Hepatocyte (in vitro differentiated cells): ENCODE measurements around the gene POU2F1. TPM values are rescaled to one million over a fixed set of nuclear protein-coding genes. Genes with fewer than 3 reads are reported as not detected.

Source experiments
- DNase-seq: peaks from one replicate; pipeline ENCODE4 v3.0.0-alpha.2; 2016; ENCODE audit warnings: low spot score
- H2AFZ ChIP-seq: fragments of 200-600 bp; sonication (generic); 2 replicates; pipeline ENCODE4 v1.6.0; 2016; ENCODE audit warnings: antibody characterized with exemption, mild to moderate bottlenecking
- H3K27ac ChIP-seq: fragments of 200-600 bp; sonication (generic); 2 replicates; pipeline ENCODE4 v1.5.1; 2016; ENCODE audit warnings: mild to moderate bottlenecking
- H3K27me3 ChIP-seq: fragments of 200-600 bp; sonication (generic); 2 replicates; pipeline ENCODE4 v1.6.1; 2016
- H3K36me3 ChIP-seq: fragments of 200-600 bp; sonication (generic); replicated peaks from 2 replicates; pipeline ENCODE4 v1.5.1; 2016; ENCODE audit warnings: low read depth; ENCODE audit not compliant: insufficient read depth
- H3K4me1 ChIP-seq: fragments of 200-600 bp; sonication (generic); 2 replicates; pipeline ENCODE4 v1.5.1; 2016; ENCODE audit warnings: mild to moderate bottlenecking, moderate library complexity; ENCODE audit not compliant: insufficient read depth
- H3K4me2 ChIP-seq: fragments of 200-600 bp; sonication (generic); 2 replicates; pipeline ENCODE4 v1.6.0; 2016
- H3K4me3 ChIP-seq: fragments of 200-600 bp; sonication (generic); 2 replicates; pipeline ENCODE4 v1.5.1; 2016; ENCODE audit warnings: mild to moderate bottlenecking
- H3K79me2 ChIP-seq: fragments of 200-600 bp; sonication (generic); 2 replicates; pipeline ENCODE4 v1.6.0; 2017; ENCODE audit warnings: mild to moderate bottlenecking
- H3K9me2 ChIP-seq: fragments of 200-600 bp; sonication (generic); replicated peaks from 2 replicates; pipeline ENCODE4 v1.6.0; 2017; ENCODE audit warnings: mild to moderate bottlenecking; ENCODE audit not compliant: insufficient read depth
- H3K9me3 ChIP-seq: fragments of 200-600 bp; sonication (generic); 2 replicates; pipeline ENCODE4 v1.5.1; 2016; ENCODE audit warnings: low read depth, mild to moderate bottlenecking
- H4K20me1 ChIP-seq: fragments of 200-600 bp; sonication (generic); 2 replicates; pipeline ENCODE4 v1.6.0; 2016; ENCODE audit warnings: mild to moderate bottlenecking; ENCODE audit not compliant: insufficient read depth, poor library complexity, severe bottlenecking
- CTCF ChIP-seq: fragments of 200-600 bp; sonication (generic); IDR thresholded peaks from 2 replicates; pipeline ENCODE4 v1.5.1; 2016; ENCODE audit warnings: antibody characterized with exemption, mild to moderate bottlenecking; ENCODE audit not compliant: poor library complexity
- EZH2 ChIP-seq: fragments of 200-600 bp; sonication (generic); IDR thresholded peaks from 2 replicates; pipeline ENCODE4 v1.6.1; 2016; ENCODE audit warnings: antibody characterized with exemption, mild to moderate bottlenecking, borderline replicate concordance
- EZH2phosphoT487 ChIP-seq: fragments of 200-600 bp; sonication (generic); IDR thresholded peaks from one replicate; pipeline ENCODE4 v1.6.1; 2018; ENCODE audit warnings: antibody characterized with exemption, mild to moderate bottlenecking, low read depth, moderate library complexity; ENCODE audit not compliant: unreplicated experiment, severe bottlenecking
- WGBS: methylation state at CpG from one replicate; pipeline ENCODE4 v1.1.6; 2016; ENCODE audit warnings: low lambda C conversion rate; ENCODE audit errors: missing lambda C conversion rate; 5-methylcytosine and 5-hydroxymethylcytosine counted together
- polyA plus RNA-seq: library from polyadenylated mRNA; unstranded; fragments of >200 nt; fragmentation: Nextera tagmentation; extraction: Ambion mirVana; gene quantifications from 2 replicates; pipeline ENCODE4 v1.2.1, GENCODE V29; 2016
- total RNA-seq: library from RNA; depleted of rRNA; stranded (reverse); fragments of >200 nt; gene quantifications from 2 replicates; pipeline ENCODE4 v1.2.3, GENCODE V29; 2014

The POU2F1 gene
- total and polyA plus RNA-seq, 2 experiments from 2014 or later, result 11.9 to 14.5 TPM

GRCh38 chr1:167419245-167419644 is 198.6 kb downstream of the POU2F1 start:
- no peak overlapping the region for H2AFZ ChIP-seq
- H3K27ac ChIP-seq, result no peak overlapping the region
- no peak for TF ChIP-seq EZH2phosphoT487
- TF ChIP-seq CTCF, result no peak
- TF ChIP-seq EZH2, result no peak
- H4K20me1 ChIP-seq, result no peaks in the 10 kb centered on the region
- no peaks in the 10 kb centered on the region for H3K79me2 ChIP-seq
- no peak overlapping the region for H3K4me2 ChIP-seq
- no peaks in the 10 kb centered on the region for H3K4me1 ChIP-seq
- no peaks in the 10 kb centered on the region for H3K36me3 ChIP-seq
- H3K27me3 ChIP-seq, result no peaks in the 10 kb centered on the region
- no peak for DNase-seq
- no peak overlapping the region for H3K4me3 ChIP-seq
- no peaks in the 10 kb centered on the region for H3K9me3 ChIP-seq
- H3K9me2 ChIP-seq, result no peaks in the 10 kb centered on the region

GRCh38 chr1:167420510-167420909 is 199.8 kb downstream of the POU2F1 start:
- Histone ChIP-seq H4K20me1 (no peaks in the 10 kb centered on the region), H3K79me2 (no peaks in the 10 kb centered on the region), H3K36me3 (no peaks in the 10 kb centered on the region), H3K4me2 (no peak overlapping the region), H2AFZ (no peak overlapping the region), H3K4me1 (no peaks in the 10 kb centered on the region), H3K27me3 (no peaks in the 10 kb centered on the region), H3K9me2 (no peaks in the 10 kb centered on the region), H3K27ac (no peak overlapping the region), H3K9me3 (no peaks in the 10 kb centered on the region), H3K4me3 (no peak overlapping the region)
- no peak for TF ChIP-seq EZH2
- TF ChIP-seq CTCF, result no peak
- no peak for TF ChIP-seq EZH2phosphoT487
- DNase-seq, result no peak
- WGBS, result 63% methylated on average over 3 of the region's 3 CpGs

- H3K79me2 ChIP-seq, result no peaks in the 10 kb centered on the region
- no peak overlapping the region for H3K27ac ChIP-seq
- no peak overlapping the region for H2AFZ ChIP-seq
- H3K4me1 ChIP-seq, result no peaks in the 10 kb centered on the region
- no peaks in the 10 kb centered on the region for H4K20me1 ChIP-seq
- H3K4me2 ChIP-seq, result no peak overlapping the region
- no peaks in the 10 kb centered on the region for H3K27me3 ChIP-seq
- H3K9me2 ChIP-seq, result no peaks in the 10 kb centered on the region
- no peak overlapping the region for H3K4me3 ChIP-seq
- DNase-seq, result no peak
- no peak for TF ChIP-seq CTCF
- no peak for TF ChIP-seq EZH2
- no peak for TF ChIP-seq EZH2phosphoT487
- WGBS, result 87% methylated on average over 15 of the region's 15 CpGs
- no peaks in the 10 kb centered on the region for H3K9me3 ChIP-seq
- no peaks in the 10 kb centered on the region for H3K36me3 ChIP-seq
Measured at GRCh38 chr1:167423684-167424619, 203.3 kb downstream of the POU2F1 start.
